HG03442 (cell line): Measurements from ENCODE around the gene STAB1.

Experiments
- ATAC-seq: cut with Tn5 transposase; IDR thresholded peaks from one replicate; pipeline ENCODE4 v1.9.1; 2021; ENCODE audit warnings: mild to moderate bottlenecking, moderate library complexity; ENCODE audit not compliant: unreplicated experiment

Gene STAB1

DNA sequence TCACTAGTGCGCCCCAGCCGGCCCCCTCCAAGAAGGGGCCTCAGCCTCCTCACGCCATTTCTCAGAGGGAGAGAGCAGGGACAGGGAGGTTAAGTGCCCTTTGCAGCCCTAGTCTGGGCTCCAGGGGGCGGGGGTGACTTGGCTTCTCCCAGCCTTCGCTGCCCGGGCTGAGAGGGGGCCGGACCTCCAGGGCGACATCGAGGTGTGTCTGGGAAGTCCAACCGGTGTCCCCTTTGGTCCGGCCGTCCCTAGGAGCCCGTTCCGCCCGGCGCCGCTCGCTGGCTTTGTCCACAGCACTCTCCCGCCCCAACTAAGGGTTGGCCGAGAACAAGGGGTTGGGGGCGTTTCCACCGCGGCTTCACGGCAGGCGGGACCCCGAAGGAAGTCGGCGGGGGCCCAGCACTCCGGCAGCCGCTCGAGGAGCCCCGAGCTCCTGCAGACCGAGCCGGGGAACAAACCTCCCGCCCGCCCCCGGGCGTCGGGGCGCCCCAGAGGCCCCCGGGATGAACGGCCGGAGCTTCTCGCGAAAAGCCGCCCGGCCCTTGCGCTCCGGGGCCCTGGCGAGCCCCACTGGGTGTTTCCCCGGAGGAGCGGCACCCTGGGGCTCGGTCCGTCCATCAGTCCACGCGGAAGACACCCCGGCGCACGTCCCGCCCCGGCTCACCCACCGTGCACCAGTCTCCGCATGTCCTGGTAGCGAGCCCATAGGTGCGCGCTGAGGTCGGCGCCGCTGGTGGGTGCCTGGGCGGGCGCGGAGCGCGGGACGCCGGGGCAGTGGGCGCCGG is 37.9 kb downstream of the STAB1 start:
- ATAC-seq, result no peak

GRCh38 chr3:52533623-52534280 is 38.6 kb downstream of the STAB1 start, which contains the start of gene NT5DC2:
Gene NT5DC2, minus strand, starts transcription at chr3:52533857. Its CDS starts 120 bp downstream, at chr3:52533737.
- peak; percentile 28 for ATAC-seq

GRCh38 chr3:52534281-52535183 is 39.4 kb downstream of the STAB1 start:
- ATAC-seq, result no peak

DNA sequence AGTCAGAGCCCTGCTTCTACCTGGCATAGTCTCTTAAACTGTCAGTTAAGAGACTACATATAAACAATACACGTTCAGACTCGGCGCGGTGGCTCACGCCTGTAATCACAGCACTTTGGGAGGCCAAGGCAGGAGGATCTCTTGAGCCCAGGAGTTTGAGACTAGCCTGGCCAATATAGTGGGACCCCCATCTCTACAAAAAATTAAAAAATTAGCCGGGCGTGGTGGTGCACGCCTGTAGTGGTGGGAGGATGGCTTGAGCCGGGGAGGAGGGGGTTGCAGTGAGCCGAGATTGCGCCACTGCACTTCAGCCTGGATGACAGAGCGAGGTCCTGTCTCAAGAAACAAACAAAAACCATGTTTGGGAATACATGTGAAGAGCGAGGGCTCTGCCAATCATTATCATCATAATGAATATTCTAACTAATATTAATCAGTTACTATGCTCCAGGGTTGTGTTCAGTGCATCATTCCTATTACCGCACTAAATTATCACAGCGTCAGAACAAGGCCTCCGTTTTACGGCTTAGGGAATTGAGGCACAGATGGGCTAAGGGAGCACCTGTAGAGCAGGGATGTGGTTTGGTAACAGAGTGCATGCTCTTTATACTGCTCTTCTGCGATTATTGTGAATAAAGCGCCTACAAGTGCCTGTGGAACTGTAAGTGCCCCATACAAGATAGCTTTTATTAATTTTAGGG is 40.4 kb downstream of the STAB1 start:
- ATAC-seq, result no peak

DNA sequence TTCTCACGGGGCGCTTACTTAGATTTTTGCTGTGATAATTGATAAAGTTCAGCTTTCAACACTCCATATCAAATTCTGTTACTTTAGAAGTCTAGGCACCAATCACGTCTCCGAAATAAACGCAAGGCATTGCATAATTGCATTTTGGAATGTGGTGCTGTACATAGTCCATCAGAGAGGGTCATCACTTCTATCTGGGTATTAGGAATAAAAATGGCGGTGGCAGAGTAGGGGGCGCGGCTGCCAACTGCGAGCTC is 40.9 kb downstream of the STAB1 start:
- ATAC-seq, result no peak

DNA sequence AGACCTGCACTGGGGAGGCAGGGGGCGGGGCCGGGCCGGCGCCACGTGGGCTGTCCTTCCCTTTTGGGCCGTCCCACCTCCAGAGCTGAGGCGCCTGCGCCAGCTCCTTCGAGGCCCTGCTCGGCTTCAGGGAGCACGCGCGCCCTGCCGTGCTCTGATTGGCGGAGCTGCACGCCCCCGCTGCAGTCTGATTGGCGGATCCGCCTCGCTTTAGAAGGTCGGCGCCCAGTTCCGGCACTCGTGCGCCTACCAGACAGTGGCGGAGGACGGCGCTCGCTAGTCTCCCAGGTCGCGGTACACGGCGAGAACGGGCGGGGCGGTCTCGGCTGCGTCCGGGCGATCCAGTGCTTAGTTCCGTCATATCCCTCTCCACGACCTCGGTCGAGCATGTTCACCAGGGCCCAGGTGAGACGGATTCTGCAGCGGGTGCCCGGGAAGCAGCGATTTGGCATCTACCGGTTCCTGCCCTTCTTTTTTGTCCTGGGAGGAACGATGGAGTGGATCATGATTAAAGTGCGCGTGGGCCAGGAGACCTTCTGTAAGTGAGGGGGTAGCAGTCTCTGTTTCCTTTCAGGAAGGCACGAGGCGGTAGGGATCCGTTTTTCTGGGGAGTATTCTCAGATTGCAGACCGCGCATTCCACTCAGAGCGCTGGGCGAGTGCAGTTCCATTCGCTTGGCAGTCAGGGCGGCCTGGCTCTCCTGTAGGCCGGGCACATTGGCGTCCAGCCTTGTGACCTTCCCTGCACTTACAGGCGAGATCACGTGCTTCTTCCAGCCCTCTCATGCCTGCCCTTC is 41.4 kb downstream of the STAB1 start, which contains the start of gene UQCC5:
UQCC5 (plus strand) TSS at position 237 of the 796 bp plus-strand sequence; CDS start at position 388, 151 bp downstream.
- peak; percentile 79 for ATAC-seq

- ATAC-seq, result no peak
Observed at GRCh38 chr3:52537165-52537620, 42.1 kb downstream of the STAB1 start.

- ATAC-seq, result no peak
Observed at GRCh38 chr3:52537726-52538421, 42.7 kb downstream of the STAB1 start.

- no peak for ATAC-seq
Observed at GRCh38 chr3:52539010-52539653, 44.0 kb downstream of the STAB1 start.

DNA sequence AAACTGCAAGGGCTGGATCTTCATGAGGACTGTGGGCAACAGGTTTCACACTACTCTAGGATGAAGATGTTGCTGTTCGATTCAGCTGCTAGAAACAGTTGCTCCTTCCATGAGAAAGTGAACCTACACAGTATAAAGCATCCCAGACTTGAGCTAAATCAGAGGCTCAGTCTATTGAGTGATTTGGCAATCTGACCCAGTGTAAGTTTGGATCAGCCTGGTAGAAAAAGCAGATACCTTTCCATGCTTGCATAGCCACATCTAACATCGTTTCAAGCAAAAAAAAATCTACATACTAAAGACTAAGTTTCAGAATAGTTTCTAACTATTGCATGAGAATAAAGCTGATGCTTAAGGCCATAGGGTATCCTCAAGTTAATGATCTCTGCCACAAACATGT is 45.9 kb downstream of the STAB1 start:
- ATAC-seq, result no peak

DNA sequence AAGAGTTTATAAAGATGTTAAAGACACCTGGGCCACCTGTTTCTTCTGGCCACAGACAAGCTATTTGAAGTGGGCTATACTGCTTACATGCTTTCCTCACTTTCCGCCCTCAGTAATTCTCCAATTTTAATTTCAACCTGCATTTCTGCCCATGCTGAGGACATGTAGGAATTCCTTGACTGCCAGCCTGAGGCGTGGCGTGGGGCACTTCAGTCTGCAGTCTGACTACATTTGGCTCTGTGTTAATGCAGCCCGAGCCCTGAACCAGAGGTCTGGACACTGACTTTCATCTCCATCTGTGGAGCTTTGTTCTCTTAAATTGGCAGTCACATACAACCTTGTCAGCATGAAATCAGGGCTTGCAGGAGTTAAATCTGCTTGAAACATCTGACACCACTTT is 49.8 kb downstream of the STAB1 start:
- no peak for ATAC-seq

- ATAC-seq, result no peak
Observed at GRCh38 chr3:52546111-52546901, 51.2 kb downstream of the STAB1 start.

- ATAC-seq, result no peak
Observed at GRCh38 chr3:52547143-52547542, 52.0 kb downstream of the STAB1 start.

DNA sequence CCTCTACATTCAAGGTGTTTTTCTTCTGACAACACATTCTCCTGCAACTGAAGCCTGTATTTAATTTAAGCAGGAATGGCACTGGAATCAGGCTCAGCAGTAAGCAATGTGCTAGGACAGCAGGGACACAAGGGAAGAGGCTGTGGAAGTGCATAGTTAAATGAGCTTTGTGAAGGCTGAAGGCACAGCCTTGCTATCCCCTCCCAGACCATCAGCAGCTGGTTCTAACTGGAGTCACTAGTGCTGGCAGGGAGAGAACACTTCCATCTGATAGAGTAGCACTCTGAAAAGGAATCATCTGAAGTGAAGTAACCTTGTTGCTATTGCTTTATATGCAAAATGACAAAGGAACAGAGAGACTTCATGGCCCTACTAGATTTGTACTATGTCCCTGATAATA is 56.0 kb downstream of the STAB1 start:
- ATAC-seq, result no peak

GRCh38 chr3:52552089-52552488 is 57.0 kb downstream of the STAB1 start:
- ATAC-seq, result no peak

DNA sequence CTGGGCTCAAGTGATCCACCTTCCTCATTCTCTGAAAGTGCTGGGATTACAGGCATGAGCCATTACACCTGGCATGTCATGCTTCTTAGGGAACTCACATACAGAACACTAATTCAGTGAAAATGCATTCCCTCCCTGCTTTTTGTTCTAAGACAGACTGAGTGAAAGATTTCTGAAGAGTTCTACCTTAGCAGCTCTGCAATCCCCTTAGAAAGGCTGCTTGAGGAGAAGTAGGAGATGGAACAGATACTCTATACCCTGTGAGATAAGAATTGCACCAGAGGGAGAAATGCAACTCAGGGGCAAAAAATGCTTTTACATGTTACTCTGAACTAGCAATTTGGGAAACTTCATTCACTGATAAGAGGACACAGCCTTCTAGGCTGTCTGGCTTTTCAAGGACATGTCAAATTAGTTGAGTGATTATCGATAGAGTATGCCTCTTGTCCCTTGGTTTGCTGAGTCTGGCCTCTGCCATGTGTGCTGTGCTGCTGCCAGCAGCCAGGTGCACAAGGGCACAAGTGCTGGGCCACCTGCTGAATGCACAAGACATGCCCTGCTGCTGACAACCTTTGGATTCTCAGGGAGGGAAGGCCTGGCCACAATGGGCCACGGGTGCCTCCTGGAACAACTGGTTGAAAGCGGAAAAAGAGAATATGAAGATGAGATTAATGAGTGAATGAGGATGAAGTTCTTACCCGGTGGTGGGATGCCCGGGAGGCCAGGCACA is 59.1 kb downstream of the STAB1 start:
- ATAC-seq, result no peak

DNA sequence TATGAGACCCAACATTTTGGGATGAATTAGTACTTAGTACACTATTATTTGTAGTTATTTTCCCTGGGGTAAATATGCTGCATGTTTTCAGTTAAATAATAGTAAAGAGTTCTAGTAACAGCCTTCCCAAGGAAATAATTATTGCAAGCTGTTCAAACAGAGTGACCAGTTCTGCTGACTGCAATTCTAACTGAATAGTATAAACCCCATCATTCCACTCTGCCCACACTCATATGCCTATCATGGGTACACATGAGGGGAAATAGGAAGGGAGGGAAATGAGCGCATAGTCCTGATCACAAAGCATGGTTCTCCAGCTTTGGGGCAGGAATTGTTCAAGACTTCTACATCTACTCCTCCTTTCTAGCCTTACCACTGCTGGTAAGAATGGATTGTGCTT is 59.9 kb downstream of the STAB1 start:
- no peak for ATAC-seq
